Erythroblast (primary cell): Measurements from ENCODE around the gene YPEL3.

Source experiments
- GATA1 ChIP-seq: IDR thresholded peaks from 2 replicates; pipeline ENCODE4 v1.6.1; 2011; ENCODE audit warnings: low read depth, mild to moderate bottlenecking, control low read depth, low read length, moderate library complexity
- POLR2A ChIP-seq: IDR thresholded peaks from 2 replicates; pipeline ENCODE4 v1.6.1; 2011; ENCODE audit warnings: mild to moderate bottlenecking, low read length

DNA sequence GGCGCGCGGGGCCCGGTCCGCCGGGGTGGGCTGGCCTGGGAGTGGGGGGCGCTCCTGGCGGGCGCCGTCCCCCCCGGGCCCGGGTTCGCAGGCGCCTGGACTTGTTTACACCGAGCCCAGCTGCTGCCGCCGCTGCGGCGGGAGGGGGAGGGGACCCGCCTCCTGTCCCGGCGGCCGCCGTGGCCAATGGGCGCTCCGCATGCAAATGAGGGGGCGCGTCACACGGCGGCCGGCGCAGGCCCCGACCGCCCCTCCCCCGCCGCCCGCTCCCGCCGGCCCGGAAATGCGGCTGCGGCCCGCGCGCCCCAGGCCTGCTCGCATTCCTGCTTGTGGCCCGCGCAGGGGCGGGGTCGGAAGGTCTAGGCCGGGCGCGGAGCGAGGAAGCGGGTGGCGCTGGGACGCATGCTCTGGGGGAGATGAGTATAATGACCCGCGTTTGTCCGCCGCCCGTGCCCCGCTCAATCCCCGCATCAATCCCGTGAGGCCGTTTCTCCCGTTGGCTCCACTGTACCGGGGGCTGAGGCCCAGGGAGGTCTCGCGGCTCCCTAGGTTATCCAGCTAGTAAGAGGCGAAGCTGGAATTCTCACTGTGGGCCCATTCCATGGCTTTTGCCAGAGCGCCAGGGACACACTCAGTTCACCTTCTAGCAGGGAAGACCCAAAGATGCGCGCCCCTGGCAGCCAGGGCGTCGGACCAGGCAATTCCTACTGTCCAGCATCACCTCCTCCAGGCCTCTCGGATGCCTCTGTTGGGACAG, at the start of gene YPEL3:
- TF ChIP-seq POLR2A = peak; percentile 36
- TF ChIP-seq GATA1 = no peak
